Panc1 (cell line): ENCODE results near the gene WDR86. TPM values are rescaled to one million over a fixed set of nuclear protein-coding genes. Genes with fewer than 3 reads are reported as not detected.

Experiments
- ATAC-seq: fragments of 200-7000 bp; cut with Tn5 transposase; 2 replicates; pipeline ENCODE4 v1.9.1; 2020; ENCODE audit warnings: mild to moderate bottlenecking, moderate library complexity
- BruUV-seq: library from RNA; stranded (reverse); fragments of 400-500 nt; replicated peaks from 2 replicates; lab custom pipeline; 2021; lab: Mats Ljungman, UMichigan
- CTCF ChIA-PET: fragments of 300-600 bp; sonication (Branson Sonifier 250); formaldehyde crosslinking; loops from one replicate; lab custom pipeline; 2022; ENCODE audit warnings: antibody characterized with exemption; lab: Charles Lee
- POLR2A ChIA-PET: fragments of 300-600 bp; sonication (Branson Sonifier 250); formaldehyde crosslinking; loops from one replicate; lab custom pipeline; 2022; ENCODE audit warnings: antibody characterized with exemption; lab: Charles Lee
- DNase-seq: peaks from one replicate; pipeline ENCODE4 v3.0.0-alpha.2; 2010; ENCODE audit warnings: low read depth, low spot score
- H3K27ac ChIP-seq: 2 replicates; pipeline ENCODE4 v1.5.1; 2011; ENCODE audit warnings: mild to moderate bottlenecking, low read length, inconsistent platforms
- H3K27me3 ChIP-seq: fragments of 200-500 bp; sonication (Bioruptor generic); 2 replicates; pipeline ENCODE4 v1.6.0; 2014; ENCODE audit warnings: low read length, inconsistent platforms; ENCODE audit not compliant: control insufficient read depth, insufficient read depth
- H3K36me3 ChIP-seq: fragments of 200-500 bp; sonication (Bioruptor generic); 2 replicates; pipeline ENCODE4 v1.5.1; 2014; ENCODE audit warnings: inconsistent platforms, mild to moderate bottlenecking, low read length, moderate library complexity; ENCODE audit not compliant: control insufficient read depth, insufficient read depth
- H3K4me1 ChIP-seq: 2 replicates; pipeline ENCODE4 v1.5.1; 2011; ENCODE audit warnings: inconsistent platforms, mild to moderate bottlenecking, low read length, moderate library complexity; ENCODE audit not compliant: control insufficient read depth, insufficient read depth
- H3K4me3 ChIP-seq, 2 experiments: 2 replicates each; pipeline ENCODE4 v1.5.1; 2011 to 2012; ENCODE audit warnings: low read depth in 2 of 2, low read length in 2 of 2, mild to moderate bottlenecking in 2 of 2, inconsistent platforms in 1 of 2, moderate library complexity in 1 of 2
- H3K9me3 ChIP-seq: fragments of 200-500 bp; sonication (Bioruptor generic); 2 replicates; pipeline ENCODE4 v1.5.1; 2014; ENCODE audit warnings: low read depth, mild to moderate bottlenecking, inconsistent platforms, low read length, moderate library complexity; ENCODE audit not compliant: control insufficient read depth, insufficient read depth
- CTCF ChIP-seq: fragments of 450-650 bp; IDR thresholded peaks from 2 replicates; pipeline ENCODE4 v1.5.1; 2017; ENCODE audit warnings: mild to moderate bottlenecking
- POLR2AphosphoS5 ChIP-seq: IDR thresholded peaks from 2 replicates; pipeline ENCODE4 v1.6.1; 2012; ENCODE audit warnings: mild to moderate bottlenecking, low read depth, low read length, moderate library complexity
- REST ChIP-seq, 2 experiments: IDR thresholded peaks; 2 replicates each; pipeline ENCODE4 v1.6.1; 2011 to 2012; ENCODE audit warnings: low read depth in 2 of 2, control low read depth in 1 of 2, low read length in 1 of 2, mild to moderate bottlenecking in 1 of 2, moderate library complexity in 1 of 2; ENCODE audit not compliant: insufficient read depth in 1 of 2
- SIN3A ChIP-seq: IDR thresholded peaks from 2 replicates; pipeline ENCODE4 v1.6.1; 2012; ENCODE audit warnings: low read depth, mild to moderate bottlenecking, low read length, moderate library complexity, borderline replicate concordance; ENCODE audit not compliant: insufficient read depth
- TCF7L2 ChIP-seq: IDR thresholded peaks from 2 replicates; pipeline ENCODE4 v1.6.1; 2011; ENCODE audit warnings: mild to moderate bottlenecking, low read depth, low read length, inconsistent platforms
- in situ Hi-C: cut with HindIII; loops from 2 replicates; pipeline ENCODE4 v1.10.0; 2016; ENCODE audit warnings: low sequenced_read_pairs, low pct_unique_long_range_greater_than_20kb
- intact Hi-C: fragments of 100-400 bp; cut with micrococcal nuclease; formaldehyde crosslinking; loops from one replicate; pipeline ENCODE4 v1.10.0; 2022; ENCODE audit not compliant: unreplicated experiment
- total RNA-seq: library from RNA; stranded (reverse); gene quantifications from one replicate; pipeline ENCODE4 v1.2.1, GENCODE V29; 2021; ENCODE audit not compliant: unreplicated experiment

WDR86 gene
- total RNA-seq, 1 experiment from 2014 or later, result 0.72 TPM

DNA sequence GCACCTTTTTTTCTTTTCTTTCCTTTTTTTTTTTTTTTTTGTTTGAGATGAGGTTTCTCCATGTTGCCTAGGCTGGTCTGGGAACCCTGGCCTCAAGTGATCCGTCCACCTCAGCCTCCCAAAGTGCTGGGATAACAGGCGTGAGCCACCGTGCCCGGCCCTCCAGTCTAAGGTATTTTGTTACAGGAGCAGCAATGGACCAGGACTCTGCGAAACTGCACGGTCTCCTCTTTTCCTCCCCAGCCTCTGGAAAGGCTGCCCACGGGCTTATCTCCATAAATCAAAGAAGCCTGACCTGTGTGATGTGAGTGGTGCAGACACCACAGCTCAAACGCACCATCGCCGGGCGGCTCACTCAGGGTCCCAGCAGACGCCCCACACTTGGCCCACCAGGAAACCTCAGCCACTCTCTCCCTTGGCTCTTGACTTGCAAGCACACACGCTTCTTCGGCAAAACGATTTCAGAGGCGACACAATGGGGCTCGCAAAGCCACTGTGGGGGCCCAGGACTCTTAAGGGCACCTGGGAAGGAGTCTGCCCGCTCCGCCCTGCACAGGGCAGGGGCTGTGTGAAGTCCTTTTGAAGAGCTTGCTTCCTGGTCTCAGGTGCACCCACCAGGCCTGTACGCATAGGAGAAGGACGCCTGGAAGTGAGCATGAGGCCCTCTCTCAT is 20.6 kb downstream of the WDR86 start:
- H3K4me1 ChIP-seq, result peaks cover 10% of the 10 kb centered on the region
- no peak overlapping the region for H3K27ac ChIP-seq
- ChIA-PET POLR2A (no interaction called here), CTCF (no interaction called here)
- intact Hi-C loops, result no loop called here
- ATAC-seq (no peak), DNase-seq (no peak)
- in situ Hi-C loops, result no loop called here
- TF ChIP-seq REST (IDR thresholded peaks at IDR 0.05; ENCODE audit: insufficient read depth in 1 of 2, low read depth in 2 of 2, low read length in 1 of 2) (no peak), SIN3A (no peak), CTCF (no peak), TCF7L2 (no peak), POLR2AphosphoS5 (no peak)
- no peaks in the 10 kb centered on the region for H3K9me3 ChIP-seq
- no TSS peak for BruUV-seq
- no peaks in the 10 kb centered on the region for H3K27me3 ChIP-seq
- no peak overlapping the region for H3K4me3 ChIP-seq
- H3K36me3 ChIP-seq, result no peaks in the 10 kb centered on the region

GRCh38 chr7:151388430-151388829 is 21.4 kb downstream of the WDR86 start:
- ChIA-PET CTCF (no interaction called here), POLR2A (no interaction called here)
- TF ChIP-seq SIN3A, result no peak
- no peak for TF ChIP-seq POLR2AphosphoS5
- no peak for TF ChIP-seq REST (IDR thresholded peaks at IDR 0.05; ENCODE audit: insufficient read depth in 1 of 2, low read depth in 2 of 2, low read length in 1 of 2)
- no peak for TF ChIP-seq TCF7L2
- TF ChIP-seq CTCF, result no peak
- in situ Hi-C loops (no loop called here), intact Hi-C loops (no loop called here)
- Histone ChIP-seq H3K4me1 (peaks cover 8% of the 10 kb centered on the region), H3K4me3 (no peak overlapping the region), H3K9me3 (no peaks in the 10 kb centered on the region), H3K27me3 (no peaks in the 10 kb centered on the region), H3K27ac (no peak overlapping the region), H3K36me3 (no peaks in the 10 kb centered on the region)
- BruUV-seq, result no TSS peak
- DNase-seq (no peak), ATAC-seq (no peak)
